ENCODE measurements around the gene COL4A2.
"Not testable (repeated sequence)": the region's sequence is repeated elsewhere in the genome, so short reads cannot be mapped to it uniquely, and the experiment has no call there.

The COL4A2 gene

GRCh38 chr13:110521946-110522345 is 214.9 kb downstream of the COL4A2 start:
- no peak overlapping the region for H3K4me3 ChIP-seq (ENCODE audit: low read length)
- TF ChIP-seq ZNF274 (IDR thresholded peaks at IDR 0.05; ENCODE audit: low read depth, low read length), result no peak

GRCh38 chr13:110522721-110523120 is 215.6 kb downstream of the COL4A2 start:
- H3K4me3 ChIP-seq (ENCODE audit: low read length), result no peak overlapping the region
- no peak for TF ChIP-seq ZNF274 (IDR thresholded peaks at IDR 0.05; ENCODE audit: low read depth, low read length)

- TF ChIP-seq ZNF274 (IDR thresholded peaks at IDR 0.05; ENCODE audit: low read depth, low read length), result no peak
- no peak overlapping the region for H3K4me3 ChIP-seq (ENCODE audit: low read length)
Measured at GRCh38 chr13:110523180-110523579, 216.1 kb downstream of the COL4A2 start.

GRCh38 chr13:110523838-110524540 is 216.9 kb downstream of the COL4A2 start:
- no peak overlapping the region for H3K4me3 ChIP-seq (ENCODE audit: low read length)
- no peak for TF ChIP-seq ZNF274 (IDR thresholded peaks at IDR 0.05; ENCODE audit: low read depth, low read length)

- no peak overlapping the region for H3K4me3 ChIP-seq (ENCODE audit: low read length)
- no peak for TF ChIP-seq ZNF274 (IDR thresholded peaks at IDR 0.05; ENCODE audit: low read depth, low read length)
Measured at GRCh38 chr13:110524541-110525257, 217.6 kb downstream of the COL4A2 start.

- no peak for TF ChIP-seq ZNF274 (IDR thresholded peaks at IDR 0.05; ENCODE audit: low read depth, low read length)
- no peak overlapping the region for H3K4me3 ChIP-seq (ENCODE audit: low read length)
Measured at GRCh38 chr13:110525328-110526319, 218.5 kb downstream of the COL4A2 start.

GRCh38 chr13:110528371-110528770 is 221.3 kb downstream of the COL4A2 start:
- H3K4me3 ChIP-seq (ENCODE audit: low read length), result no peak overlapping the region
- TF ChIP-seq ZNF274 (IDR thresholded peaks at IDR 0.05; ENCODE audit: low read depth, low read length), result no peak

GRCh38 chr13:110528911-110529310 is 221.8 kb downstream of the COL4A2 start:
- H3K4me3 ChIP-seq (ENCODE audit: low read length), result no peak overlapping the region
- TF ChIP-seq ZNF274 (IDR thresholded peaks at IDR 0.05; ENCODE audit: low read depth, low read length), result no peak

- no peak overlapping the region for H3K4me3 ChIP-seq (ENCODE audit: low read length)
- TF ChIP-seq ZNF274 (IDR thresholded peaks at IDR 0.05; ENCODE audit: low read depth, low read length), result no peak
Measured at GRCh38 chr13:110529522-110530311, 222.6 kb downstream of the COL4A2 start.

- no peak for TF ChIP-seq ZNF274 (IDR thresholded peaks at IDR 0.05; ENCODE audit: low read depth, low read length)
- no peak overlapping the region for H3K4me3 ChIP-seq (ENCODE audit: low read length)
Measured at GRCh38 chr13:110531100-110531499, 224.0 kb downstream of the COL4A2 start.

- no peak overlapping the region for H3K4me3 ChIP-seq (ENCODE audit: low read length)
- no peak for TF ChIP-seq ZNF274 (IDR thresholded peaks at IDR 0.05; ENCODE audit: low read depth, low read length)
Measured at GRCh38 chr13:110531671-110532083, 224.6 kb downstream of the COL4A2 start.

GRCh38 chr13:110532258-110532657 is 225.2 kb downstream of the COL4A2 start:
- not testable (repeated sequence) for H3K4me3 ChIP-seq (ENCODE audit: low read length)

GRCh38 chr13:110533771-110534670 is 226.9 kb downstream of the COL4A2 start:
- no peak for TF ChIP-seq ZNF274 (IDR thresholded peaks at IDR 0.05; ENCODE audit: low read depth, low read length)
- H3K4me3 ChIP-seq (ENCODE audit: low read length), result no peak overlapping the region
